Large intestine (tissue), 3 donors: ENCODE data around the gene HNRNPH2. TPM values are rescaled to one million over a fixed set of nuclear protein-coding genes. Genes with fewer than 3 reads are reported as not detected.
A peak's percentile ranks its signal among the peaks of the same experiment; 100 is the strongest.

ENCODE experiments used
- DNase-seq, 2 donors: peaks; one replicate each; pipeline versions ENCODE4 v3.0.0 to v3.0.0-alpha.2; 2013
- H3K27ac ChIP-seq: one replicate; pipeline ENCODE4 v1.5.1; 2013; ENCODE audit warnings: low read length
- H3K27me3 ChIP-seq: 2 replicates; pipeline ENCODE4 v1.6.1; 2013; ENCODE audit warnings: low read length; ENCODE audit not compliant: control insufficient read depth, insufficient read depth
- H3K36me3 ChIP-seq: 2 replicates; pipeline ENCODE4 v1.6.1; 2013; ENCODE audit warnings: low read length; ENCODE audit not compliant: control insufficient read depth, insufficient read depth
- H3K4me1 ChIP-seq: one replicate; pipeline ENCODE4 v1.6.1; 2013; ENCODE audit warnings: low read length; ENCODE audit not compliant: control insufficient read depth, insufficient read depth
- H3K4me3 ChIP-seq: one replicate; pipeline ENCODE4 v1.5.1; 2013; ENCODE audit warnings: low read length
- H3K9me3 ChIP-seq: one replicate; pipeline ENCODE4 v1.6.1; 2013; ENCODE audit warnings: mild to moderate bottlenecking, low read depth, low read length, moderate library complexity; ENCODE audit not compliant: control insufficient read depth
- WGBS: methylation state at CpG from one replicate; pipeline ENCODE4 v1.1.5; 2013; ENCODE audit warnings: low lambda C conversion rate; ENCODE audit not compliant: insufficient coverage; 5-methylcytosine and 5-hydroxymethylcytosine counted together
- polyA plus RNA-seq: library from polyadenylated mRNA; unstranded; fragments of 120-200 nt; gene quantifications from one replicate; pipeline ENCODE4 v1.2.1, GENCODE V29; 2013

The HNRNPH2 gene
- polyA plus RNA-seq, 1 donor, result 115 TPM

GRCh38 chrX:101393530-101394305, 14.3 kb upstream of the HNRNPH2 start:
- no CpG with 5 or more reads among the region's 11 CpGs for WGBS
- Histone ChIP-seq H3K9me3 (no peaks in the 10 kb centered on the region), H3K27me3 (no peaks in the 10 kb centered on the region), H3K36me3 (peaks cover 9% of the 10 kb centered on the region), H3K27ac (no peak overlapping the region), H3K4me1 (no peaks in the 10 kb centered on the region), H3K4me3 (no peak overlapping the region)
- no peak for DNase-seq

GRCh38 chrX:101394372-101394771, 13.7 kb upstream of the HNRNPH2 start:
- peaks cover 9% of the 10 kb centered on the region for H3K36me3 ChIP-seq
- DNase-seq, result no peak
- H3K4me1 ChIP-seq, result no peaks in the 10 kb centered on the region
- no peaks in the 10 kb centered on the region for H3K27me3 ChIP-seq
- H3K4me3 ChIP-seq, result no peak overlapping the region
- H3K27ac ChIP-seq, result no peak overlapping the region
- H3K9me3 ChIP-seq, result no peaks in the 10 kb centered on the region

- H3K27ac ChIP-seq, result no peak overlapping the region
- H3K27me3 ChIP-seq, result no peaks in the 10 kb centered on the region
- no peaks in the 10 kb centered on the region for H3K9me3 ChIP-seq
- WGBS, result no CpG with 5 or more reads among the region's 1 CpG
- H3K36me3 ChIP-seq, result peaks cover 20% of the 10 kb centered on the region
- H3K4me1 ChIP-seq, result no peaks in the 10 kb centered on the region
- H3K4me3 ChIP-seq, result no peak overlapping the region
- peak in 1 of 2 donors; percentile 31 for DNase-seq
These were observed 12.2 kb upstream of the HNRNPH2 start for GRCh38 chrX:101395789-101396188.

- H3K27ac ChIP-seq, result no peak overlapping the region
- H3K36me3 ChIP-seq, result peaks cover 32% of the 10 kb centered on the region
- no peak overlapping the region for H3K4me3 ChIP-seq
- no peaks in the 10 kb centered on the region for H3K9me3 ChIP-seq
- peak in 1 of 2 donors; percentile 46 for DNase-seq
- no peaks in the 10 kb centered on the region for H3K4me1 ChIP-seq
- no peaks in the 10 kb centered on the region for H3K27me3 ChIP-seq
- no CpG with 5 or more reads among the region's 4 CpGs for WGBS
These were observed 10.2 kb upstream of the HNRNPH2 start for GRCh38 chrX:101397779-101398178.

- Histone ChIP-seq H3K4me3 (no peak overlapping the region), H3K27me3 (no peaks in the 10 kb centered on the region), H3K9me3 (no peaks in the 10 kb centered on the region), H3K27ac (no peak overlapping the region), H3K36me3 (peaks cover 34% of the 10 kb centered on the region), H3K4me1 (peaks cover 4% of the 10 kb centered on the region)
- 100% methylated on average over 1 of the region's 4 CpGs for WGBS
- DNase-seq, result no peak
These were observed 9.3 kb upstream of the HNRNPH2 start for GRCh38 chrX:101398694-101399093.

GRCh38 chrX:101399825-101400224, 8.2 kb upstream of the HNRNPH2 start:
- no peak overlapping the region for H3K27ac ChIP-seq
- WGBS, result no CpG with 5 or more reads among the region's 4 CpGs
- H3K36me3 ChIP-seq, result peaks cover 35% of the 10 kb centered on the region
- H3K9me3 ChIP-seq, result no peaks in the 10 kb centered on the region
- peaks cover 5% of the 10 kb centered on the region for H3K4me1 ChIP-seq
- no peak for DNase-seq
- H3K27me3 ChIP-seq, result no peaks in the 10 kb centered on the region
- H3K4me3 ChIP-seq, result no peak overlapping the region

- peak overlapping the region; percentile 96 for H3K4me3 ChIP-seq
- WGBS, result no CpG with 5 or more reads among the region's 15 CpGs
- DNase-seq, result no peak
- peaks cover 5% of the 10 kb centered on the region for H3K4me1 ChIP-seq
- H3K27ac ChIP-seq, result peak overlapping the region; percentile 98
- peaks cover 9% of the 10 kb centered on the region for H3K36me3 ChIP-seq
- H3K9me3 ChIP-seq, result no peaks in the 10 kb centered on the region
- no peaks in the 10 kb centered on the region for H3K27me3 ChIP-seq
These were observed 765 bp upstream of the HNRNPH2 start for GRCh38 chrX:101407167-101407747.

- no peaks in the 10 kb centered on the region for H3K9me3 ChIP-seq
- DNase-seq, result no peak
- peaks cover 17% of the 10 kb centered on the region for H3K36me3 ChIP-seq
- no CpG with 5 or more reads among the region's 8 CpGs for WGBS
- peak overlapping the region; percentile 85 for H3K4me3 ChIP-seq
- H3K27me3 ChIP-seq, result no peaks in the 10 kb centered on the region
- peaks cover 4% of the 10 kb centered on the region for H3K4me1 ChIP-seq
- peak overlapping the region; percentile 99 for H3K27ac ChIP-seq
These were observed 465 bp downstream of the HNRNPH2 start for GRCh38 chrX:101408532-101408841.

- Histone ChIP-seq H3K36me3 (peaks cover 14% of the 10 kb centered on the region), H3K4me1 (no peaks in the 10 kb centered on the region), H3K4me3 (peak overlapping the region; percentile 85), H3K27me3 (no peaks in the 10 kb centered on the region), H3K9me3 (no peaks in the 10 kb centered on the region), H3K27ac (peak overlapping the region; percentile 99)
- no CpG with 5 or more reads among the region's 6 CpGs for WGBS
- peak; percentile 61 to 78 for DNase-seq
These were observed 1.0 kb downstream of the HNRNPH2 start for GRCh38 chrX:101409043-101409442.

- WGBS, result no CpG with 5 or more reads among the region's 7 CpGs
- peak overlapping the region; percentile 99 for H3K27ac ChIP-seq
- peak overlapping the region; percentile 85 for H3K4me3 ChIP-seq
- DNase-seq, result peak in 1 of 2 donors; percentile 4
- no peaks in the 10 kb centered on the region for H3K27me3 ChIP-seq
- peaks cover 5% of the 10 kb centered on the region for H3K4me1 ChIP-seq
- H3K36me3 ChIP-seq, result peaks cover 14% of the 10 kb centered on the region
- no peaks in the 10 kb centered on the region for H3K9me3 ChIP-seq
These were observed 2.4 kb downstream of the HNRNPH2 start for GRCh38 chrX:101410461-101410860.

GRCh38 chrX:101411984-101412383, 4.0 kb downstream of the HNRNPH2 start:
- Histone ChIP-seq H3K4me1 (peaks cover 18% of the 10 kb centered on the region), H3K9me3 (no peaks in the 10 kb centered on the region), H3K27me3 (no peaks in the 10 kb centered on the region), H3K4me3 (no peak overlapping the region), H3K36me3 (peaks cover 14% of the 10 kb centered on the region), H3K27ac (no peak overlapping the region)
- WGBS, result no CpG with 5 or more reads among the region's 10 CpGs
- DNase-seq, result no peak
